Muscle of back (tissue), 13 donors: ENCODE measurements around the gene VSX1. TPM values are rescaled to one million over a fixed set of nuclear protein-coding genes. Genes with fewer than 3 reads are reported as not detected.

Source experiments
- DNase-seq, 3 donors: peaks; one replicate each; pipeline versions ENCODE4 v3.0.0 to v3.0.0-alpha.2; 2013
- long read RNA-seq, 9 donors: transcript quantifications; one replicate each; lab custom pipeline, GENCODE V29; 2026
- polyA plus RNA-seq, 10 donors: library from polyadenylated mRNA; unstranded; fragments of 120-200 nt; gene quantifications; one replicate each; pipeline ENCODE4 v1.2.1, GENCODE V29; 2013; ENCODE audit not compliant: insufficient read length in 10 of 10

The VSX1 gene
- polyA plus RNA-seq: under 1 TPM in 1 of 10 donors, not detected in 9; 0.12 TPM
- long read RNA-seq, donor 1: 0 reads
- long read RNA-seq, donor 2: 0 reads
- long read RNA-seq, donor 3: 0 reads
- long read RNA-seq, donor 4: 0 reads
- long read RNA-seq, donor 5: 0 reads
- long read RNA-seq, donor 6: 0 reads
- long read RNA-seq, donor 7: 0 reads
- long read RNA-seq, donor 8: 0 reads
- long read RNA-seq, donor 9: 0 reads

DNA sequence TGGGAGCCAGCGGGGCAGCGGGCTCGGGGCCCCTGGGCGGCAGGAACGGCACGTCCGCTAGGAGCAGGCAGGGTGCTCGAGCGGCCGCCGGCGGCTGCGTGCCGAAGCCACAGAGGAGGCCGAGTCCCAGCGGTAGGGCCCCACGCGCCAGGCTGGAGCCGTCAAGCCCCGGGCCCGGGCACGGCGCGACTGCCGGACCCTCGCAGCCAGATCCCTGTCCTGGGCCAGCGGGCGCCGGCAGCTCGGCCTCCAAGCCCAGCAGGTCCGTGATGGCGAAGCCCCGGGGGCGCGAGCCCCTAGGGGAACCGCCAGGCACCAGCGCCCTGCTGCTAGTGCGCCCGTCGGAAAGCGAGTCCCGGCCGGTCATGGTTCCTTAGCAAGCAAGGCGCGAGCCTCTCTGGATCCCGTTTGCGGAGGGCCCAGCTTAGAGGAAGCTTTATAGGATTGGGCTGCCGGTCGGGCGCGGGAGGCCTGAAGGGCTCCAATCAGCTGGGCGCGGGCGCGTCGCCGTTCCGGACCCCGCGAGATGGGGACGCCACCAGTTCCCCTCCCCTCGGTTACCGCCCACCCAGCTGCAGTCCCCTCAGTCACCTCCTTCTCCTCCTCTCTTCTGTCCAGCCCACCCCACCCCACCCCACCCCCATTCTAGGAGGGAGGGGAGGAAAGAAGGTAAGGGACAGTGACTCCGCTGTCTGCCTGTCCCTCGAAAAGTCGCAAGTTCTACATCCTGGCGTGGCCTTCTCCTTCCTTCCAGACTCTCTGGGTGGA lies at the start of gene VSX1:
Gene VSX1 (minus strand): TSS at position 412 of the 768 bp plus-strand sequence. CDS start 45 bp downstream, at position 367.
- DNase-seq: no peak

DNA sequence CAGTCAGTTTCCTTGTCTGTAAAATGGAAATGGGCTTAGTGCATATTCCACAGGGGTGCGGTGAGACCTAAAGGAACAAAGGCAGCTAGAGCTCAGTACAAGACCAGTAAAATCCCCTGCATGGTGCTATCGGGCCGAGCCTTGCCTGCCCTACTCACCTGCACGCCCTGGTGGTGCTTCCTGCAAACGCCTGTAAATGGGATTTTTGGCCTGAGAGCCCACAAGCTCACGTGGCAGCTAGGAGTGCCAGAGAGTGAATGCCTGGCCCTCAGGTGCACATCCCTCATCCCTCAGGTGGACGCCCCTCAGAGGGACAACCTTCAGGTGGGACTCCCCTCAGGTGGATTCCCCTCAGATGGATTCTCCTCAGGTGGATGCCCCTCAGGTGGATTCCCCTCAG lies 48.0 kb upstream of the VSX1 start:
- DNase-seq: no peak

DNA sequence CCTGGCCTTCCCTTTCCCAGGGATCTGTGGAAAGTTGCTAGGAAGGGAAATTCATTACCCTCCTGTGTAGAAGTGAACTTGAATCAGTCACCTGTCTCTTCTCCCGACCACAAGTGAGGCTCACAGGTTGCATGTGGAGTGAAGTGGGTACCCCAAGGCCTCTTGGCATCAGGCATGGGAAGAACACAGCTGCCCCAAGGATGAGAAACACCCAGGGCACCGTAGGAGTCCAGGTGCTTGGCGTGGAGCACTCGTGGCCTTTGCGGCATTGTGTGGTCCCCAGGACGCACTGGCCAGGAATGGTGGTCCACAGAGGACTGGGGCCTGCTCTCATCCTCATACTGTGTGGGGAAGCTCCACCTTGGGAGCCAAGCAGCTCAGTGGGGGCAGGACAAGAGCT lies 47.5 kb upstream of the VSX1 start:
- DNase-seq: no peak

DNA sequence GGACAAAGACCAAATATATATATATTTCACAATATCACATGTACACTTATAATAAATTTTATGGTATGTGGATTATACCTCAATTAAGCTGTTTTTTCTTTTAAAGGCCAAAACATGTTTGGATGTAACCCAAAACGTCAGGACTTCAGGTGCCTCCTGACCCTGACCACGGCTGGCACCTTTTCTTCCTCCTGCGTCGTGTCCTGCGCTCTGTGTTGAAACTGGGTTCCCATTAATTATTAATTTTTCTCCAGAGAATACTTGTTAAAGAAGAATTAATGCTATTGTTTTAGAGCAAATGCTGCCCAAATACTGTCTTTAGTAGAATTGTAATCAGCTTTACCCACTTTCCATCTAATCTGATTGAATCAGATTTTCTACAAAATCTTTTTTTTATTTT lies 46.7 kb upstream of the VSX1 start:
- DNase-seq: no peak

DNA sequence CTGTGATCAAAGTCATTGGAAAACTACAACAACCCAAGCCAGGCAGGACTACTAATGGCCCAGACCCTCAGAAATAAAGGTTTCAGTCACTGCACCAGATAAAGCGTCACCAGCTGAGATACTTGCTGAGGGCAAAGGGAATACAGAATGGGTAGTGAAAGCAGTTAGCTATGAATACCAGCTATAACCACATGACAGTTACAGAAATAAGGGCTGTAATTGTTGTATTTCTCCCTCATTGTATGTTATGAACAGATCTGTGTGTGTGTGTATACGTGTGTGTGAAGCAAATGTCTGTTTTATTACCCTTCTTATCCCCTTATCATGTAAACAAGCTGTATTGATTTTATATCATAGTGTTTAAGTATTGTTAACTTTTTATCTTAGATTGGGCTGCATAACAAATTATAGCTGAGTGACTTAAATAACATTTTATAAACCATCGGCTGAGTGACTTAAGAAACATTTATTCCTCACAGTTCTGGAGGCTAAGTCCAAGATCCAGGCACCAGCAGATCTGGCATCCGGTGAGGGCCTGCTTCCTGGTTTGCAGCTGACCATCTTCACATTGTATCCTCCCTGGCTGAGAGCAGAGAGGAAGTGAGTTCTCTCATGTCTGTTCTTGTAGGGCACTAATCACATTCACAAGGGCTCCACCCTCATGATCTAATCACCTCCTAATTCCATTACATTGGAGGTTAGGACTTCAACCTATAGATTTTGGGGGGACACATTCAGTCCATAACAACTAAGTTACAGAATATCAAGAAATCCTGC lies 46.0 kb upstream of the VSX1 start:
- no peak for DNase-seq

DNA sequence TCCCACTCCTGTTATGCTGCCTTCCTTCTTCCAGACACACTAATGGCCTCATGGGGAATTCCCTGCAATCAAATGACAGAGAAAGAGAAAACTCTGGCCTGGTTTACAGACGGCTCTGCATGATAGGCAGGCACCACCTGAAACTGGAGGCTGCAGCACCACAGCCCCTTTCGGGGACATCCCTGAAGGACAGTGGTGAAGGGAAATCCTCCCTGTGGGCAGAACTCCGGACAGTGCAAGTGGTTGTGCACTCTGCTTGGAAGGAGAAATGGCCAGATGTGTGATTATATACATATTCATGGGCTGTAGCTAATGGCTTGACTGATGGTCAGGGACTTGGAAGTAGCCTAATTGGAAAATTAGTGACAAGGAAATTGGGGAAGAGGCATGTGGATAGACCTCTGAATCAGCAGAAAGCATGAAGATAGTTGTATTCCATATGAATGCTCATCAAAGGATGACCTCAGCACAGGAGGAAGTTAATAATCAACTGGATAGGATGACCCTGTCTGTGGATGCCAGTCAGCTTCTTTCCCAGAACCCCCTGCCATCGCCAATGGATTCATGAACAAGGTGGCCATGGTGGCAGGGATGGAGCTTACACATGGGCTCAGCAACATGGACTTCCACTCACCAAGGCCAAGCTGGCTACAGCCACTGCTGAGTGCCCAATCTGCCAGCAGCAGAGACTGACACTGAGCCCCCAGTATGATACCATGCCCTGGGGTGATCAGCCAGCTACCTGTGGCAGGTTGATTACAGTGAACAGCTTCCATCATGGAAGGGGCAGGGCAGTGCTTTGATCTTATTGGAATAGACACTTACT lies 44.5 kb upstream of the VSX1 start:
- DNase-seq: no peak

DNA sequence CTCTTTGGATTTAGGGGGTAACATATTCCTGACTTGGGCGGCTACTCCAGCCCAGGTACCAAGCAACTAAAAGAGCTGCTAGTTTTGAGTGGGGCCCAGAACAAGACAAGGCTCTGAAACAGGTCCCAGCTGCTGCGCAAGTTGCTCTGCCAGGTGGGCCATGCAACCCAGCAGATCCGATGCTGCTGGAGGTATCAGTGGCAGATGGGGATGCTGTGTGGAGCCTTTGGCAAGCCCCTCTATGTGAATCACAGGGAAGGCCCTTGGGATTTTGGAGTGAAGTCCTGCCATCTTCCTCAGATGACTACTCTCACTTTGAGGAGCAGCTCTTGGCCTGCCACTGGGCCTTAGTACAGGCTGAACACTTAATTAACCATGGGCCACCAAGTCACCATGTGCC lies 43.7 kb upstream of the VSX1 start:
- DNase-seq: no peak

DNA sequence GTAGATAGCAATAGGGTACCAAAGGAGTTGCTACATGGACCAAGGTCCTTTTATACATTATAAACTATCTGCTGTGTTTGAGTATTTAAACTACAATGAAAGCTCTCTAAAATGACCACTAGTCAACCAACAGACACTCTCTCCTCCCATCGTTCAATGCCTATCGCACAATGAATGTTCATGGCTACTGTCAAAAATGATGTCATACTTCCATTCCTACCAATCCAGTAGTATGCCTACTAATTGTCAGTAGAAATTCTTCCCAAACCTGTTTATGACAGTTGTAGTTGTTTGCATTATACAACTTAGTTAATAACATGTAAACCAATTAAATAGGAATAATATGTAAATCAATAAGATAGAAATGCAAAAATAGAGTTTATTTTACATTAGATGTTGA lies 39.0 kb upstream of the VSX1 start:
- no peak for DNase-seq

DNA sequence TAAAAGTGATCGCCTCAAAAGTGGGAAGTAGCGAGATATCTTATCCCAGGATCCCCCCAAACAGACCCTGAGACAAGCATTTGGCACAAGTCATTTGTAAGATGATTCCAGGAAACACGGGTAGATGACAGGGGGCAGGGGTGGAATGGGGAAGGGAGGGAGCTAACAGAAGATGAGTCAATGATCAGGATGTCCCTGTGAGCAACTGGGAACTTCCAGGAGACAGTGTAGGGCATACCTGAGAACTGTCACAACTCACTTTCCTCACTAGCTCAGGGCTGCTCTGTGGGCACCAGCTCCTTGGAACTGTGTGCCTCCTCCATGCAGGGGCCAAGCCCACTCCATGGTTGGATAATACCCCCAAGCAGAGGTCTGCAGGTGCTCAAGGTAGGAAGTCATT lies 38.5 kb upstream of the VSX1 start:
- DNase-seq: no peak

DNA sequence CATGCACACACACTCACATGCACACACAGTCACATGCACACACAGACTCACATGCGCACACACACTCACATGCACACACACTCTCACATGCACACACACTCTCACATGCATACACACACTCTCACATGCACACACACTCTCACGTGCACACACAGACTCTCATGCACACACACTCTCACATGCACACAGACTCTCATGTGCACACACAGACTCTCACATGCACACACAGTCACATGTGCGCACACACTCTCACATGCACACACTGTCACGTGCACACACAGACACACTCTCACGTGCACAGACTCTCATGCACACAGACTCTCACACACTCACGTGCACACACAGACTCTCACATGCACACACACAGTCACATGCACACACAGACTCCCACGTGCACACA lies 36.6 kb upstream of the VSX1 start:
- no peak for DNase-seq

DNA sequence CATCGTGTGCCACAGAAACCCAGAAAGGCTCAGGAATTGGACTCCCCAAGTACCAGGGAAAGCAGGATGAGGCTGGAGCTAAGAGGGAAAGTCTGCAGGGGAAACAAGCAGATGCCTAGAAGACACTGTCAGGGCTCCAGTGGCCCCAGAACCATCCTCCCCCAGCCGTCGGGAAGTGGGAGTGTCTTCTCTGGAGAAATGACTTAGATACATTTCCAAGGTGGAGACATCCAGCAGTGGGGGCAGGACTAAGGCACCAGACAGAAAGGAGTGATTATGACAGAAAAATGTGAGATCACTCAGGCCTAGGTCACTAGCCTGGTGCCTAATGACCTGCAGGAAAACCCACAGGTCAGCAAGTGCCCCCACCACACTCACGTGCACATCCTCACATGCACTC lies 36.0 kb upstream of the VSX1 start:
- DNase-seq: no peak

DNA sequence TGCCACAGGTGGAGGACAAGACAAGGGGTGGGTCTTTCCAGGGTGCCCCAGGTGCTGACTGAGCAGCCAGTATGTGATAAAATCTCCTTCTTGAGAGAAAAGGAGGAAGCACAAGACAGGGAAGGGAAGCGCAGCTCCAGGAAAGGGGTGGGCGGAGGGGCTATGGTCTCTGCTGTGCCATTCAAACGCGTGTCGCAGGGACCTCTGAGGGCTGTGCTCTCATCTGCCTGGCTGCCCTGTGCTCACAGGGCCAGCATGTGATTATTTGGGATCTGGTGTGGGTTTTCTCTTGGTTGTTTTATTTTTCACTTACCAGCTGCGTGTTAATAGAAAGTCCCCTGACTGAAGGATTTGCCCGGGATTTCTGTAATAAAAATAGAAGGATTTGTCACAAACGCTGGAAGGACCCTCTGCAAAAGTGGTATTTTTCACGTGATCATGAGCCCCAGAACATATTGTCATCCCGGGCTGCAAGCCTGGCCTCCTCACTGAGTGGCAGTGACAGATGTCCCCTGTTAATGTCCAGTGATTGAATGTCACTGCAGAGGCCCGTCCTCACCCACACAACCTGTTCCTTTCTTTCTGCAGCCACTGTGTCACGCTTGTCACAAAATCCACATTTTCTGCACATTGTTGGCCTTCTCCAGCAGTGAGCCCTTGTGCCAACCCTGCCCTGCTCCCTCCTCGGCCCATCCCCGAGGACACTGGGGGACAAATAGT lies 35.0 kb upstream of the VSX1 start:
- peak; percentile 48 to 80 (median 73) for DNase-seq

DNA sequence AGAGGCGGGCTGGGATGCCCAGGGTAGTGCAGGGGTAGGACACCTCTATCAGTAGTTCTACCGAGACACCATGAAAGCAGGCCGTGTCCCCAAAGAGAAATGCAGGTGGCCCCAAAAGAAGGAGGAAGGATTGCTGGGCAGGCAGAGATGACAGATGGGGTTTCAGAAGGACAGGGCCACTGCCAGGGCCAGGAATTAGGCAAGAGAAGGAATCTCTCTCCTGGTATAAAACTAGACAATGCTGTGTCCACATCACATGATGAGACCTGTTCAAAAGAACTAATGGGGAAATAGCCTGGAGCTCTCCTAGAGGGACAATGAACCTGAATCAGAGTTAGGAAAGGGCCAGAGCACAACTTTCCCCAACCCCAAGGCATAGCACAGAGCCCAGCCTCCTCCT lies 21.6 kb upstream of the VSX1 start:
- no peak for DNase-seq

DNA sequence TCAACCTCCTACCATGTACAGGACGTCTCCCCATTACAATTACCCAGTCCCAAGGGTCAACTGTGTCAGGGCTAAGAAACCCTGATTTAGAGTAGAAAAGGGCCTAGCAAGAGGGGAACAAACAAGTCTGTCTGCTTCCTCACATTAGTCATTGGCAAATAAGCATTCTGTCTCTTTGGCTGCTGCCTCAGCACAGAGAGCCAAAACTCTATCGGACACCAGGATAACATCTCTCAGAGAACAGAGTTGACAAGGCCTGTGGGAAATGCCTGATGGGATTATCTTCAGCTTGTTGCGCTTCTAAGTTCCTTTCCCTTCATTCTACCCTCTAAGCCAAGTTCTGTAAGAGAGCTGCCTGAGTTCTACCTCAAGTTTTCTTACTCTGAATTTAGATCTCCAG lies 19.0 kb upstream of the VSX1 start:
- DNase-seq: no peak

DNA sequence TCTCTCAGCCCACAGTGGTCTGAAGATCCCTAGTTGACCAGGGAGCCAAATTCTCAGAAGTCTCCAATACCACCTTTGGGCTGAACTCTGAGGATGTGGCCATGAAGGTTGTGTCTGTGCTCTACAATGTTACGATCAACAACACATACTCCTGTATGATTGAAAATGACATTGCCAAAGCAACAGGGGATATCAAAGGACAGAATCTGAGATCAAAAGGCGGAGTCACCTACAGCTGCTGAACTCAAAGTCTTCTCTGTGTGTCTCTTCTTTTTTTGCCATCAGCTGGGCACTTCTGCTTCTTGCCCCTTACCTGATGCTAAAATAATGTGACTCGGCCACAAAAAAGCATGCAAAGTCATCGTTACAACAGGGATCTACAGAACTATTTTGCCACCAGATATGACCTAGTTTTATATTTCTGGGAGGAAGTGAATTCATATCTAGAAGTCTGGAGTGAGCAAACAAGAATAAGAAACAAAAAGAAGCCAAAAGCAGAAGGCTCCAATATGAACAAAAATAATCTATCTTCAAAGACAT lies 17.7 kb upstream of the VSX1 start:
- DNase-seq: no peak

DNA sequence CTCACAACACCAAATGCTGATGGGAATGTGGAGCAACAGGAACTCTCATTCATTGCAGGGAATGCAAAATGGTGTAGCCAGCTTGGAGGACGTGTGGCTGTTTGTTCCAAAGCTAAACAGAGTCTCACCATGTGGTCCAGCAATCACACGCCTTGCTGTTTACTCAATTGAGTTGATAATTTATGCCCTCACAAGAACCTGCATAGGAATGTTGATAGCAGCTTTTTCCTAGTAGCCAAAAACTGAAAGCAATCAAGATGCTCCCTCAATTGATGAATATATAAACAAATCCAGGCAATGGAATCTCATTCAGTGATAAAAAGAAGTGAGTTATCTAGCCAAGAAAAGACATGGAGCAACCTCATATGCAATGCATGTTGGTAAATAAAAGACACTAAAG lies 15.6 kb upstream of the VSX1 start:
- DNase-seq: no peak

DNA sequence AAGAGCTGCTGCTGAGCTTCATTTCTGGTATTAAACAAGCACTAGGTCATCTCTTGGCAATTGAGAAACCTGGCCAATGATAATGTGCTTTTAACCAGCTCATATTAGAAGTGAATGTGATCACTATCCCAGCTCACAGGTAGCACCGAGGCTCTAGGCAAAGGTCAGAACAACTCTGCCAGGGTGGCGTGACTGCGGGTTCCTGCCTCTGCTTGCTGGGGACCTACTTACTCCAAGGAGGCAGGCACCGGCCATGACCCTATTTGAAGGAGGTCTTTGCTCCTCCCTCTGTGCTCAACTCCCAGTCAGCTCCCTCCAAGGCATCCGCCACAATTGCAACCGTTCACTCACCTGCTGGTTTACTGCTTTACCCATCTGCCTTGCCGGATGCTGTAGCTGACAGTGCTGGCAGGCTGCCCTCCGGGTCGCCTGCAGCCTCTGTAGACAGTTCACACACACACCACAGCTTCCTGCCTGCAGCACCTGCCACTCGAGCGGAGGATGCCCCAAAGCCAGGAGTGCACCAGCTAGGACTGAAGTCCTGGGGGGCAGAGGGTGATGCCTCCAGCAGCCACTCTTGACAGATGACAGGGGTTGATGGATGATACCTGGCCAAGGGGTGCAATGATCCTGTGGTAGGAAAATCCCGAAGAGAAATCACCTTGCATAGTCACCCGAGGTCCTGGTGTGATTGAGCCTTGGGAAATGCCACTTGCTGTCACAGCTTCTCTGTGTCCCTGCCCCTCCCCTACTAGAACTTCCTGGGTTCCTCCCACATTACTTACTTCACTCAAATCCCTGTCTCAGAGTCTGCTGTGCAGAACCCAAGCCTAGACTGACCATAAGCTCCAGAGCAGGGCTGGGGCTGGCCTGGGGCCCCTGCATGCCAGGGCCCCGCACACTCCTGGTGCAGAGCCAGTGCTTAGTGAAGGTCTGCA lies 8.8 kb upstream of the VSX1 start:
- no peak for DNase-seq

DNA sequence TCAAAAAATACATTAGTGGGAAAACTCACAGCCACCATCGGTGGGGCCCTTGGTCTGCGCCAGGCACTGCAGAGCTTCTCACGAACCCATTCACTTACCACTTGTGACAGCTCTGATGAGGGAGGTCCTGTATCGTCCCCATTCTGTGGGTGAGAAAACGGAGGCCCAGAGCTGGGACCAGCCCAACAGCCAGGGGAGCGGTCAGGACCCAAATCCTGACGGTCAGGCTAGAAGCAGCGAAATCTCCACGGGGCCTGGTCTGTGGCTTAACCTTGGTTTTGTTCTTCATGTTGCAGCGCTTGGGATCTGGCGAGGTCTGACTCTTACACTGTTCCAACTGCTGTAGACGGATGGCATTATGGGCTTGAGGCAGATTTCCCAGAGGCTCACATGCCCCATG lies 7.7 kb upstream of the VSX1 start:
- DNase-seq: no peak

DNA sequence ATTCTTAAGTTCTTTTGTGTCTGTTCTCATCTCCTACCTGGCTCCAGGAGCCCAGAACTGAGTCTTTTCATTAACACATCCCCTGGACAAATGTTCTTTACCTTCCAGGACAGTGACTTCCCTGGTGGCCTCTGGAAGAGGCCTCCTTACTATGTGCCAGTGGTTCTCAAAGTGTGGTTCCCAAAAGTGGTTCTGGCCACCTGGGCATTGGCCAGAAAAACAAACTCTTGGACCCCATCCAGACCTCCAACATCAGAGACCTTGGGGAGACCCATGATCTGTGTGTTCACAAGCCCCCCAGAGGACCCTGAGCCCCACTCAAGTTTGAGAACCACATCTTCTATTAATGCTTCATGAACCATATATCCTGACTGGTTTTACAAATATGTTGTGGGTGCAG lies 7.2 kb upstream of the VSX1 start:
- no peak for DNase-seq

DNA sequence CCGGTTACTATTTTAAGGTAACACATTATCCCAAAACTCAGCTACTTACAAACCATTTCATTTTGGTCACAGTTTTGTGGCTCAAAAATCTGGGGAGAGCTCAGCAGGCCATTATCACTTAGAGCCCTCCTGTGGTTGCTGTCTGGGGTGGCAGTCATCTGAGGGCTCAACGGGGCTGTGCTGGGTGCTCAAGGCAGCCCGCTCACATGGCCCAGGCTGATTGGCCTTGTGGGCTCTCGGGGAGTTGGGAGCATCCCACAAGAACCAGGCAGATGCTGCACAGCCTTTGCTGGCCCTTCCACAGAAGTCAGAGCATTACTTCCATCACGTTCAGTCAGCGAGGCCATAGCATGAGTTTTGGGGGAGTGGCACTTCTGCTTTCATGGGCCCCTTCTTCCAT lies 6.3 kb upstream of the VSX1 start:
- DNase-seq: no peak
